Stimulated activated CD4-positive, alpha-beta T cell treated with anti-CD3 and anti-CD28 coated beads, Interleukin-12 subunit alpha, Interleukin-12 subunit beta, amount 100 ng/mL, for 4 hours (primary cell): ENCODE data around the gene LRRC36.
A peak's percentile ranks its signal among the peaks of the same experiment; 100 is the strongest.

Experiments
- DNase-seq: peaks from one replicate; pipeline ENCODE4 v3.0.0-alpha.2; 2020

The LRRC36 gene, protein sequence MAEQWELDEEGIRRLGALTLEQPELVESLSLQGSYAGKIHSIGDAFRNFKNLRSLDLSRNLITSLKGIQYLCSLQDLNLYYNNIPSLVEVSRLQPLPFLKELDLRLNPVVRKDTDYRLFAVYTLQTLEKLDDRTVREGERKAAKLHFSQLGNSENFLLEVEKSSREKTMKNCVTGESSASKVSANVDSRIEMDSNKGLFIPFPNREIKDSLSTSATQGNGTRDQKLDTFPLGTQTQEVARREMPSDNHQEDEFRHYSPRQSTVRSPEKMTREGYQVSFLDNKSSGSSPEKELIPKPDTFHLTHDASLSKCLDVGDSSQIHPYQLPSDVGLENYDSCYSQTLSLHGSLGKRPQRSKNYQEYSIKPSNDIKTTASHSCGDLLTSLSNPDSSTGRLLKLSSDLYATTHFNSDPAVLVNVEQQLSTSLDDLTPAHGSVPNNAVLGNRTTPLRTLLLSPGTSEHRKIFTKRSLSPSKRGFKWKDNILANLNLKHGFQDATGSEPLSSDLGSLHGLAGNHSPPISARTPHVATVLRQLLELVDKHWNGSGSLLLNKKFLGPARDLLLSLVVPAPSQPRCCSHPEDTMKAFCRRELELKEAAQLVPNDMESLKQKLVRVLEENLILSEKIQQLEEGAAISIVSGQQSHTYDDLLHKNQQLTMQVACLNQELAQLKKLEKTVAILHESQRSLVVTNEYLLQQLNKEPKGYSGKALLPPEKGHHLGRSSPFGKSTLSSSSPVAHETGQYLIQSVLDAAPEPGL

DNA sequence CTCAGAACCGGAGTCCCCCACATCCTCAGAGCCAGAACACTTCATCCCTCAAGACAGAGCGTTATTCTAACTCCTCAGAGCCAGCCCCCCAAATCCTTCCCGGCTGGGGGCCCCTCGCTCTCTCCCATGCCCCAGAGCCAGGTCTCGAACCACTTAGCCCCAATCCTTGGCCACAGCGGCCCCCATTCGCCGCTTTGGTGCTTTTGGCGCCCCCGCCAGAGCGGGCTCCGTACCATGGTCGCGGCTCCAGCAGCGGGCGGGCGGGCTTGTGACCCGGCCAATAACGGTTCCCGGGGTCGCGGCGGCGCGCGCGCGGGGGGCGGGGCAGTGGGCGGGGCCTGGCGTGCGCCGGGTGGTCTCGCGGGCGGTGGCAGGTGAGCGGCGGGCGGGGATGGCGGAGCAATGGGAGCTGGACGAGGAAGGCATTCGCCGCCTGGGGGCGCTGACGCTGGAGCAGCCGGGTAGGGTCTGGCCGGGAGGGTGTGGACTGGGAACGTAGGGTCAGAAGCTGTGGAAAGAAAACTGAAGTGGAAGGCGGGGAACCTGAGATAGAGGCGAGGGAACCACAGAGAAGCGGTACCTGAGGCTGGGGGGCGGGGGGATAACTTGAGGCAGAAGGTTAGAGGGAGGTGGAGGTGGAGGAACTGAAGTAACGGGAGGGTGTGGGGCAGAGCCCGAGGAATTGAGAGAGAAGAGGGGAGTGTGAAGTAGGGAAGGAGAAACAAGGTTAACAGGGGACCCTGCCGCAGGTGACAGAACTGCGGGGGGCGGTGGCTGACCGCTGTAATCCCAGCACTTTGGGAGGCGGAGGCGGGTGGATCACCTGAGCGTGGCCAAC lies at the start of gene LRRC36, which contains the start of gene KCTD19:
Gene LRRC36, plus strand, starts transcription at position 344 of the 838 bp plus-strand sequence. Its CDS starts 48 bp downstream, at position 392.
Gene KCTD19, minus strand, starts transcription at position 270 of the 838 bp plus-strand sequence. Its CDS starts 34 bp downstream, at position 236.
- peak; percentile 58 for DNase-seq

DNA sequence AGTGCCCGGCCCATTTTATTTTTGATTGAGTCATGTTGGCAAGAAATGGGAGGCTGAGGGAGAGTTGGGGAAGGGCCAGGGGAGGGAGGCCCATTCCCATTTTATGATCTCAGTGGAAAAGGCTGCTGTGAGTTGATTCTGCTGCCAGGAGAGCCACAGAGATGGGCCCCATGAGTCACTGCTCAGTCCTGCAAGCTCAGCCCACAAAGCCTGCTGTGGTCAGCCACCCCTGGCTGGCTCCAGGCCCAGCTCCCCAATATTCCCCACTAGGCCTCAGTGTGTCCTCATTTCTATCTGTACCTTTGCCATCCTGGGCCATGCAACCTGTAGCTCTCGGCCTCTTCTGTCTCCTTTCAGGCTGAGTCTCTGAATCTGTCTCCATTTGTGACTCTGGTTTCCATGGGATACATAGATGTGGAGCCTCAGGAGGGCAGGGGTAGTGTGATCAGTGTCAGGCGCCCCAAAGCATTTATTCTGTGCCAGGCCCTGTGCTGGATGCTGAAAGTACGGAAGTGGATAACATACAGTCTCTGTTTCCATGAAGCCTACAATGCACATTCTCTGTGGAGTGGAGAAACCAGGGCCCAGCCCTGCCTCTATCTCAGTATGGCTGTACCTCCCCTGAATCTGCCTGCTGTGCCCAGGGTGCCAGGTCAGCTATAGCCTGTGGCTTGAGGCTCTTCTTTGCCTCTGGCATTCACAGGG lies 49.2 kb upstream of the LRRC36 start:
- DNase-seq, result no peak

DNA sequence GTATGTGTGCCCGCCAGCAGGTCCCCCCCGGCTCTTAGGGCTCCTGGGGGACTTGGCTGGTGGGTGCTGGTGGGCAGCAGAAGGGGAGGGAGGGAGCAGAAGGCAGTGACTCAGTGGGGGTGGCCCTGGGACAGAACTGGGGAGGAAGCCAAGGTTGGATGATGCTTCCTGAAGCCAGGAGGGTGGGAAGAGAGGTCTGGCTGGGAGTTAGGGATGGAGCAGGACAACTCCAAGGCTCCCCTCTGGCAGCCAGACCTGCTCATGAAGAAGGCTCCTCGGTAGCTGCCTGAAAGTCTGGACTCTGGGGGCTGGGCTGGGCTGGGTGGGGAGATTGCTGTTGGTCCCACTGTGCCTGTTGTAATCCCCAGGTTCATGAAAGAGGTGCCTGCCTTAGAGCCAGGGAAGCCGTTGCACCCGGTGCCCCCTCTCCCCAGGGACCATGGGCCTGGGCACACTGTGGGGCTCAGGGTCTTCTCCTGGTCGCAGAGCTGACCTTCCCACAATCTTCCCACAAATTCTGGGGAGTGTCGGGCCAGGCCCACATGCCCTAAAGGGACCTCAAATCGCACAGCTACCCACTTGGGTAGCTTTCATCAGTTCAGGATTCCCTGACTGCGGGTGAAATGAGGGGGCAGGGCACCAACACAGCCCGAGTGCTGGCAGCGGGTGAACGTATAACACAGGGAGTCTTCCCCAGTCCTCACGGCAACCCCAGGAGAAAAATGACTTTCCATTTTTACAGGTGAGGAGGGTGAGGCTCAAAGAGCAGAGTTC lies 48.4 kb upstream of the LRRC36 start:
- no peak for DNase-seq

DNA sequence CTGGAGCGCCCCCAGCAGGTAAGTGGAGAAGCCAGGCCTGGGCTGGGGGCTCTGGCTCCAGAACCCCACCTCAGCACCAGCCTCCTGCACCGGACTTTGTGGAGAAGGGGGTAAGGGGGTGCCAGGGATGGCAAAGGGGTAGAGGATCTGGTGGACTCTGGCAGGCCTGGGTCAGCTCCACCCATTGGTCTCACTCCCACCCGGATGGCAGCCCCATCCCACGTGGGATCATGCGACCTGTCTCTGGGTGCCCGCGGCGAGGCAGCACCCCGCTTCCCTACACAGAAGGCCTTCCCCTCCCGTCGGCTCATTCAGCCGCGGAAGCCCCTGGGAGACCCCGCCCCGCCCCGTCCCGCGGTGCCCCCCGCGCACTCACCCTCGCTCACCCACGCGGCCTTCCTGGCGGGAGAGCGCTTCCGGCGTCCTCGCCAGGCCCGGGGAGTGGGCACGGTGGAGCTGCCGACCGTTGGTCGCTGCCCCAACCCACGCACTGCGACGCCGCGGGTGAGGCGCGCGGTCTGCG lies 47.8 kb upstream of the LRRC36 start:
- no peak for DNase-seq

DNA sequence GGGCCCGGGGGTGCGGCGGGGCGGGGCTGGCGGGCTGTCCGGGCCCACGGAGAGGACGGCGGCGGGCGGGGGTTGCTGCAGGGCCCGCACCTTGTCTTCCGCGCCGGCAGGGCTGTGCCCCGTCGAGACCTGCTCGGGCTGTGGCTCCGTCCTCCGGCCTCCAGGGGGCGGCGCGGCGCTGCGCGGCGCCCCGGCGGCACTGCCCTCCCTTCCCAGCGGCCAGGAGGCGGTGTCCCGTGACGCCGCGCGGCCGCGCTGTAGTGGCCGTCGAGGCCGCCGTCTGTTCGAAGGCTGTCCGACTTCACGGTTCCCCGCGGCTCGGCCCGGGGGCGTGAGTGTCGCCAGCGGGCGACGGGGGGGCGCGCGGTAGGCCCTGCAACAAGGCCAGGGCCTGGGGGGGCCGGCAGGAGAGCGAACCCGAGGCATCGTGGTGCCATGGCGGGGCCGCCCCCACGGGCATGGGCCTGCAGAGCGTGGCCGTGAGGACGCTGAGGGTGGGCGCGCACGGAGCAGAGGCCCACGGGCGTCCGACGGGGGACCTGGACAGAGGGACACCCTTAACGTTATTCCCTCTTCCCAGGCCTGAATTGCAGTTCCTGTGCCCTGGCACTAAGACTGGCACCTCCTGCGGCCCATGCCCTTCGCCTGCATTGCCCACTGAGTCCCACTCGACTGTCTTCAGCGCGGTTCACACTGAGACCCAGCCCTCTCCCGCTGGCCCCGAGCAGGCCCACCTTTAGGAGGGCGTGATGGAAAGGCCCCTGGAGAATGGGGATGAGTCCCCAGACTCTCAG lies 47.1 kb upstream of the LRRC36 start, which contains the start of gene PLEKHG4:
Gene PLEKHG4, plus strand, starts transcription at position 237 of the 794 bp plus-strand sequence. Its CDS starts 513 bp downstream, at position 750.
- DNase-seq, result peak; percentile 83

DNA sequence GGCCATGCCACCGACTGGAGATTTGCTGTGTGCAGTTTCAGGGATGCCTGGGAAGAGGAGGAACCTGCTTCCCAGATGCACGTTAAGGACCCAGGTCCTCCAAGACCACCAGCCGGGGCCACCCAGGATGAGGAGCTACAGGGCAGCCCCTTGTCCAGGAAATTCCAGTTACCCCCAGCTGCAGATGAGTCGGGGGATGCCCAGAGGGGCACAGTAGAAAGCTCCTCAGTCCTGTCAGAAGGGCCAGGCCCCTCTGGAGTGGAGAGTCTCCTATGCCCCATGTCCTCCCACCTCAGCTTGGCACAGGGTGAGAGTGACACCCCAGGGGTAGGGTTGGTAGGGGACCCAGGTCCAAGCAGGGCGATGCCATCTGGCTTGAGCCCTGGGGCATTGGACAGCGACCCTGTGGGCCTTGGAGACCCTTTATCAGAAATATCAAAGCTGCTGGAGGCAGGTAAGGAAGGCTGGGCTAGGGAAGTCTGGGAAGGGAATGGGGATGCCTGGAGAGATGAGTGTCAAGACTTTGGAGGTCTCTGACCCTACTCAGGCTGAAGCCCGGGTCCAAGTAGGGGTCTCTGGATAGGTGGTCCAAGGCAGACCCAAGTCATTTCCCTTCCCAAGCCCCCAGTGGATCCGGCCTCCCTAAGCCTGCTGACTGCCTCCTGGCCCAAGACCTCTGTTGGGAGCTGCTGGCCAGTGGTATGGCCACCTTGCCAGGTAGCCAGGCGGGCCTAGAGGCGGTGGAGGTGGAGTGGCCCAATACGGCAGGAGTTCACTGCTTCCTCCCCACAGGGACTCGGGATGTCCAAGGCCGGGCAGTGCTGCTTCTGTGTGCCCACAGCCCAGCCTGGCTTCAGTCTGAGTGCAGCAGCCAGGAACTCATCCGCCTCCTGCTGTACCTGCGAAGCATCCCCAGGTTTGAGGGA lies 46.3 kb upstream of the LRRC36 start:
- no peak for DNase-seq

DNA sequence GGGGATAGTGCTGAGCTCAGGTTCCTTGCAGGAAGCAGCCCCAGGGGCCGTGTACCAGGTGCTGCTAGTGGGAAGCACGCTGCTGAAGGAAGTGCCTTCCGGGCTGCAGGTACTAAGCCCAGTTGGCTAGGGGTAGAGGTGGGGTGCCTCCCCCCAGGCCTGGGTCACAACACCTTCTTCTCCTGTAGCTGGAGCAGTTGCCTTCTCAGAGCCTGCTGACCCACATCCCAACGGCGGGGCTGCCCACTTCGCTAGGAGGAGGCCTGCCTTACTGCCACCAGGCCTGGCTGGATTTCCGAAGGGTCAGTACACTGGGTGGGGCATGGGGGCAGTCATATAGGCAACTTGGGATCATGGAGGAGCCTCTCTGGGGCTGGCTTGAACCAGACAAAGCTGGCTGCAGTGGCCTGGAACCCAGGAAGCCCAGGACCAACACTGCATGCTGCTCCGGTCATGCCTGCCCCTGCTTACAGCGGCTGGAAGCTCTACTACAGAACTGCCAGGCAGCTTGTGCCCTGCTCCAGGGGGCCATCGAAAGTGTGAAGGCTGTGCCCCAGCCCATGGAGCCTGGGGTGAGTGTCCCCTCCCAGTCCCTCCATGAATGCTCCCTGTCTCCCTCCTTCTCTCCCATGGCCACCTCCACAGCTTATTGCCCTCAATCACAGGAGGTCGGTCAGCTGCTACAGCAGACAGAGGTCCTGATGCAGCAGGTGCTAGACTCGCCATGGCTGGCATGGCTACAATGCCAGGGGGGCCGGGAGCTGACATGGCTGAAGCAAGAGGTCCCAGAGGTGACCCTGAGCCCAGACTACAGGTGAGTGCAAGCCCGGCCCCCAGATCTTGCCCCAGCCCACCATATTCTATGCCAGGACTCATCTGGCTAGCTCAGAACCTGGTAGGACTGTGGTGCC lies 44.8 kb upstream of the LRRC36 start:
- no peak for DNase-seq

DNA sequence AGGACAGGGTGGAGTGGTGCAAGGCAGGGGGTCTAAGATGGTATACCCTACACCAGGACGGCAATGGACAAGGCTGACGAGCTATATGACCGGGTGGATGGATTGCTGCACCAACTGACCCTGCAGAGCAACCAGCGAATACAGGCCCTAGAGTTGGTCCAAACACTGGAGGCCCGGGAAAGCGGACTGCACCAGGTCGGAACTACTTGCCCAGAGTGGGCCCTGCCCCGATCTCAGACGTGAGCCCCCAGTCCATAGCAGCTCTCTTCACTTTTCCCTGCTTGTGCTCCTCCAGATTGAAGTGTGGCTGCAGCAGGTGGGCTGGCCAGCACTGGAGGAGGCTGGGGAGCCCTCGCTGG lies 44.2 kb upstream of the LRRC36 start:
- no peak for DNase-seq

DNA sequence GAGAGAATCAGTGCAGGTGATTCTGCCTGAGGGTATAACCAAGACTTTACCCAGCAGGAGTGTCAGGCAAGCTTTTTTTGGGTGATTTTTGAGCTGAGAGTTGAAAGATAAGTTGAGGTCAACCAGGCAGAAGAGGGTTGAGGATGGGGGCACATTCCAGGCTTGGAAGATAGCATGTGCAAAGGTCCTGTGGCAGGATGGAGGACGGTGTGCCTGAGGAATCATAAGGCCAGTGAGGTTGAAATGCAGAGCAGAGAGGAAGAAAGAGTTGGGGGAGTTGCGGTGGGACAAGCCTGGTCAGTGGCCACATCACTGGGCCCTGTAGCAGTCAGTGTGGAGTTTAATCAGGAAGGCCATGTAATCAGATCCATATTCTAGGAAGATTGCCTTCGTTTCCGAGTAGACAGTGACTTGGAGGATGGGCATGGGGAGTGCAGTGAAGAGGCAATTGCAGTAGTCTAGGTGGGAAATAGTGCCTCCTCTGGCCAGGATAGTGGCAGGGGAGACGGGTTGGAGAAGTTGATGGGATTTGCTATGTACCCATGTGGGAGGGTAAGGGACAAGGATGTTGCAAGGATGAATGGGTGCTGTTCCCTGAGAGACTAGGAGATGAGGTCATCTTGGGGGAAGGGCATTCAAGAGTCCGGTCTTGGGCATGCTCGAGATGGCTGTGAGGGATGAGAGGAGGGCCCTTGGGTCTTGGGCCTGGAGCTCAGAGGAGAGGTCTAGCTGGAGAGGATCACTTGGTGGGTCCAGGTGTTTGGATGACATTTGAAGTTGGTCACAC lies 43.4 kb upstream of the LRRC36 start:
- DNase-seq, result no peak

DNA sequence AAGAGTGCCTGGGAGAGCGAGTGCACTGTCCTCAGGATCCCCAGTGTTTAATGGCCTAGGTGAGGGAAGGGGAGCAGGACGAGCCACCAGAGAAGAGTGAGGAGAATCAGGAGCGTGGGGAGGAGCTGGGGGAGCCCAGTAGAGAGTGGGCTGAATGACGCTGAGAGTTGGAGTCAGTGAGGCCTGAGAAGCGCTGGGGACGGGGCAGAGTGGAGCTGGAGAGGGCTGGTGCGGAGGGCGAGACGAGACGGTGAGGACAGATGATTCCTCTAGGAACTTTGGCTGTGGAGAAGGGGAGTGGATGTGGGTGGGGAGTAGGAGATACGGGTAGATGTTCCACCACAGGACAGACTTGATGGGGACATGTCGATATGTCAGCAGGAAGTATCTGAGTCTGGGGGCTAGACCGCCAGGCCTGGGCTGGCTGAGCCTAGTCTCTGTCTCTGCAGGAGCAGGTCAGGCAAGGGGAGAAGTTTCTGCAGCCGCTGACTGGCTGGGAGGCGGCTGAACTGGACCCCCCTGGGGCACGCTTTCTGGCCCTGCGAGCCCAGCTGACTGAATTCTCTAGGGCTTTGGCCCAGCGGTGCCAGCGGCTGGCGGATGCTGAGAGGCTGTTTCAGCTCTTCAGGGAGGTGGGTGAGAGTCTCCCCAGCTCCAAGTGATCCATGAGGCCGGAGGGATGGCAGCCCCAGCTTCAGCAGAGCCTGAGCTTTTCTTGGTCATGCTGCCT lies 42.6 kb upstream of the LRRC36 start:
- DNase-seq, result no peak

DNA sequence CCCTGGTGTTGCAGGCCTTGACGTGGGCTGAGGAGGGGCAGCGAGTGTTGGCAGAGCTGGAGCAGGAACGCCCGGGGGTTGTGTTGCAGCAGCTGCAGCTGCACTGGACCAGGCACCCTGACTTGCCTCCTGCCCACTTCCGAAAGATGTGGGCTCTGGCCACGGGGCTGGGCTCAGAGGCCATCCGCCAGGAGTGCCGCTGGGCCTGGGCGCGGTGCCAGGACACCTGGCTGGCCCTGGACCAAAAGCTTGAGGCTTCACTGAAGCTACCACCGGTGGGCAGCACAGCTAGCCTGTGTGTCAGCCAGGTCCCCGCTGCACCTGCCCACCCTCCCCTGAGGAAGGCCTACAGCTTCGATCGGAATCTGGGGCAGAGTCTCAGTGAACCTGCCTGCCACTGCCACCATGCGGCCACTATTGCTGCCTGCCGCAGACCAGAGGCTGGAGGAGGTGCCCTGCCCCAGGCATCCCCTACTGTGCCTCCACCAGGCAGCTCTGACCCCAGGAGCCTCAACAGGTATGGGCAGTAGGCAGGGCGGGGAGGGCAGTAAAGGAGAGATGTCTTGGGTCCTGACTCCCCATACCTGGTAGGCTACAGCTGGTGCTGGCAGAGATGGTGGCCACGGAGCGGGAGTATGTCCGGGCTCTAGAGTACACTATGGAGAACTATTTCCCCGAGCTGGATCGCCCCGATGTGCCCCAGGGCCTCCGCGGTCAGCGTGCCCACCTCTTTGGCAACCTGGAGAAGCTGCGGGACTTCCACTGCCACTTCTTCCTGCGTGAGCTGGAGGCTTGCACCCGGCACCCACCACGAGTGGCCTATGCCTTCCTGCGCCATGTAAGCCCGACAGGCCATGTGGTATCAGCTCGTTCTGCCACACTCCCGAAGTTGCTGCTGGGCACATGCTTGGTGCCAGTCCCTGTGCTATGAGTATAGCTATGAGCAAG lies 41.6 kb upstream of the LRRC36 start:
- DNase-seq, result no peak

DNA sequence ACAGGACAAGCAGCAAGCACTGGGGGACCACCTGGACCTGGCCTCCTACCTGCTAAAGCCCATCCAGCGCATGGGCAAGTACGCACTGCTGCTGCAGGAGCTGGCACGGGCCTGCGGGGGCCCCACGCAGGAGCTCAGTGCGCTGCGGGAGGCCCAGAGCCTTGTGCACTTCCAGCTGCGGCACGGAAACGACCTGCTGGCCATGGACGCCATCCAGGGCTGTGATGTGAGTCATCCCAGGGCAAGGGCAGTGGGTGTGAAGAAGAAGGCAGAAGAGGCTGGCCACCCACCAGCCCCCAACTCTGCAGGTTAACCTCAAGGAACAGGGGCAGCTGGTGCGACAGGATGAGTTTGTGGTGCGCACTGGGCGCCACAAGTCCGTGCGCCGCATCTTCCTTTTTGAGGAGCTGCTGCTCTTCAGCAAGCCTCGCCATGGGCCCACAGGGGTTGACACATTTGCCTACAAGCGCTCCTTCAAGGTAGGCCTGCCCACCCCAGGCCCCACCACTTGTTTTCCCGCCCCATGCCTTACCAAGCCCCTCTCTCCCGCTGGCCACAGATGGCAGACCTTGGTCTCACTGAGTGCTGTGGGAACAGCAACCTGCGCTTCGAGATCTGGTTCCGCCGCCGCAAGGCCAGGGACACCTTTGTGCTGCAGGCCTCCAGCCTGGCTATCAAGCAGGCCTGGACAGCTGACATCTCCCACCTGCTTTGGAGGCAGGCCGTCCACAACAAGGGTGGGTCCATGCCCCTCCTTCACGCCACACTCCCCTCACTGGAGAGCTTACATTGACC lies 40.0 kb upstream of the LRRC36 start:
- DNase-seq, result no peak

DNA sequence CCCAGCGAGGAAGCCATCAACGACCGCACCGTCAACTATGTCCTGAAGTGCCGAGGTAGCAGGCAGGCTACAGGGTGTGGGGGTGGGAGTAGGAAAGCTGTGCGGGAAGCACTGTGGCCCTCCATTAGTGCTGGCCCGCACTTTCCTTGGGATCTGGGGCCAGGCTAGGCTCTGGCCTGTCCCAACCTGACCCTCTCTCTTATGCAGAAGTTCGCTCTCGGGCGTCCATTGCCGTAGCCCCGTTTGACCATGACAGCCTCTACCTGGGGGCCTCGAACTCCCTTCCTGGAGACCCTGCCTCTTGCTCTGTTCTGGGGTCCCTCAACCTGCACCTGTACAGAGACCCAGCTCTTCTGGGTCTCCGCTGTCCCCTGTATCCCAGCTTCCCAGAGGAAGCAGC lies 38.7 kb upstream of the LRRC36 start:
- DNase-seq, result no peak

DNA sequence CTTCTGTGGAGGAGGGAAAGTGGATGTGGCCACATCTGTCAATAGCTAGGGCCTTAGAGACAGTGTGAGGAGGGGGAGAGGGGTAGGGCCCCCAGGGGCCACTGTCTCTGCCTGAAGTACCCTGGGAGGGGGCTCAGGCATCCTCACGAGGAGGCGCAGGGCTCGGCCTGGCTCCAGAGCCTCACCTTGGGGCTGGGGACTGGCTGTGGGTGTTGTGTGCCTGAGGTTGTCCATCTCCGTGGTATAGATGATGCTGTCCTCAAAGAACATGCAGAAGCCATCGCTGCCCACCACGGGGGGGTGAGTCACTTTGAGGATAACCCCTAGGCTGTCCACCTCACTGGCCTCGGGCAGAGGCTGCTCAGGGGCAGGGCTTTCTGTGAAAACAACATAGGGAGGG lies 35.2 kb upstream of the LRRC36 start:
- DNase-seq, result no peak
